HepG2 (cell line): ENCODE data around the gene TOPBP1. TPM values are rescaled to one million over a fixed set of nuclear protein-coding genes. Genes with fewer than 3 reads are reported as not detected.

Experiments used
- AGO2 ChIP-seq: fragments of 200-400 bp; formaldehyde crosslinking; optimal IDR thresholded peaks from 2 replicates; pipeline ENCODE3; 2017; ENCODE audit warnings: mild to moderate bottlenecking, low read depth, low read length, moderate library complexity
- ARHGAP35 ChIP-seq: sonication (generic); formaldehyde crosslinking; IDR thresholded peaks from 2 replicates; pipeline ENCODE4 v1.9.0; 2022; ENCODE audit warnings: mild to moderate bottlenecking, inconsistent platforms, moderate library complexity, missing genetic modification reagents, borderline replicate concordance
- BATF2 ChIP-seq: sonication (generic); formaldehyde crosslinking; IDR thresholded peaks from 2 replicates; pipeline ENCODE4 v1.8.0; 2022; ENCODE audit warnings: mild to moderate bottlenecking, missing genetic modification reagents, moderate library complexity
- BRD4 ChIP-seq: sonication (generic); formaldehyde crosslinking; IDR thresholded peaks from 2 replicates; pipeline ENCODE4 v1.4.0; 2020; ENCODE audit warnings: missing genetic modification reagents
- EHMT2 ChIP-seq: fragments of 200-600 bp; sonication (generic); IDR thresholded peaks from 2 replicates; pipeline ENCODE4 v1.7.0; 2017; ENCODE audit warnings: antibody characterized with exemption, low read depth, low read length, borderline replicate concordance
- ELF4 ChIP-seq: sonication (generic); formaldehyde crosslinking; IDR thresholded peaks from 2 replicates; pipeline ENCODE4 v1.5.0; 2020; ENCODE audit warnings: missing genetic modification reagents, mild to moderate bottlenecking, moderate library complexity, borderline replicate concordance
- IKZF4 ChIP-seq: sonication (generic); formaldehyde crosslinking; IDR thresholded peaks from 2 replicates; pipeline ENCODE4 v1.5.1; 2020; ENCODE audit warnings: borderline replicate concordance, mild to moderate bottlenecking, low read depth, missing genetic modification reagents; ENCODE audit errors: not compliant biosample characterization
- MEIS2 ChIP-seq: sonication (generic); formaldehyde crosslinking; IDR thresholded peaks from 2 replicates; pipeline ENCODE4 v1.9.0; 2021; ENCODE audit warnings: mild to moderate bottlenecking, missing genetic modification reagents
- MXD1 ChIP-seq: sonication (generic); formaldehyde crosslinking; IDR thresholded peaks from 2 replicates; pipeline ENCODE4 v1.4.0; 2020; ENCODE audit warnings: mild to moderate bottlenecking, missing genetic modification reagents
- NAIF1 ChIP-seq: sonication (generic); formaldehyde crosslinking; IDR thresholded peaks from 2 replicates; pipeline ENCODE4 v1.5.0; 2020; ENCODE audit warnings: mild to moderate bottlenecking, missing genetic modification reagents, borderline replicate concordance
- NR2F1 ChIP-seq, 2 experiments: fragments of 450-650 bp in 1 of 2; formaldehyde crosslinking in 1 of 2; IDR thresholded peaks; 2 replicates each; pipeline versions ENCODE4 v1.5.0 to v1.6.1; 2016 to 2020; ENCODE audit warnings: mild to moderate bottlenecking in 1 of 2, missing compliant biosample characterization in 1 of 2, missing genetic modification reagents in 1 of 2, moderate library complexity in 1 of 2
- PCBP1 ChIP-seq: fragments of 200-400 bp; formaldehyde crosslinking; IDR thresholded peaks from 2 replicates; pipeline ENCODE4 v1.6.1; 2017; ENCODE audit warnings: mild to moderate bottlenecking, low read depth, low read length, borderline replicate concordance
- PRPF4 ChIP-seq: fragments of 200-400 bp; formaldehyde crosslinking; IDR thresholded peaks from 2 replicates; pipeline ENCODE4 v1.6.1; 2016; ENCODE audit warnings: low read length, low read depth; ENCODE audit not compliant: poor library complexity, severe bottlenecking
- RNF2 ChIP-seq: fragments of 450-650 bp; conservative IDR thresholded peaks from 2 replicates; pipeline ENCODE4 v1.6.1; 2016; ENCODE audit warnings: low read depth
- SALL1 ChIP-seq: sonication (generic); formaldehyde crosslinking; IDR thresholded peaks from 2 replicates; pipeline ENCODE4 v1.8.0; 2022; ENCODE audit warnings: mild to moderate bottlenecking, missing genetic modification reagents
- SIX1 ChIP-seq: sonication (generic); formaldehyde crosslinking; IDR thresholded peaks from 2 replicates; pipeline ENCODE4 v1.4.0; 2020; ENCODE audit warnings: missing genetic modification reagents, borderline replicate concordance
- TBL1XR1 ChIP-seq: fragments of 150-350 bp; IDR thresholded peaks from 2 replicates; pipeline ENCODE4 v1.6.1; 2014; ENCODE audit warnings: borderline replicate concordance, low read length; ENCODE audit not compliant: partially characterized antibody
- TGIF2 ChIP-seq: IDR thresholded peaks from 2 replicates; pipeline ENCODE4 v1.6.1; 2016; ENCODE audit warnings: control low read depth, missing compliant biosample characterization
- ZFP37 ChIP-seq: sonication (generic); formaldehyde crosslinking; IDR thresholded peaks from 2 replicates; pipeline ENCODE4 v1.4.0; 2020; ENCODE audit warnings: missing genetic modification reagents, borderline replicate concordance
- ZMAT3 ChIP-seq: sonication (generic); formaldehyde crosslinking; conservative IDR thresholded peaks from 2 replicates; pipeline ENCODE4 v1.7.0; 2021; ENCODE audit warnings: missing genetic modification reagents
- ZNF414 ChIP-seq: sonication (generic); formaldehyde crosslinking; IDR thresholded peaks from 2 replicates; pipeline ENCODE4 v1.5.0; 2020; ENCODE audit warnings: missing genetic modification reagents
- ZNF441 ChIP-seq: sonication (generic); formaldehyde crosslinking; IDR thresholded peaks from 2 replicates; pipeline ENCODE4 v1.7.0; 2021; ENCODE audit warnings: missing genetic modification reagents, borderline replicate concordance
- ZNF451 ChIP-seq: sonication (generic); formaldehyde crosslinking; IDR thresholded peaks from 2 replicates; pipeline ENCODE4 v1.5.0; 2020; ENCODE audit warnings: mild to moderate bottlenecking, missing genetic modification reagents
- ZNF780A ChIP-seq: sonication (generic); formaldehyde crosslinking; IDR thresholded peaks from 2 replicates; pipeline ENCODE4 v1.8.0; 2022; ENCODE audit warnings: mild to moderate bottlenecking, missing genetic modification reagents, moderate library complexity
- ZSCAN5A ChIP-seq: sonication (generic); formaldehyde crosslinking; IDR thresholded peaks from 2 replicates; pipeline ENCODE4 v1.8.0; 2022; ENCODE audit warnings: mild to moderate bottlenecking, missing genetic modification reagents, borderline replicate concordance
- polyA plus RNA-seq, 8 experiments: library from polyadenylated mRNA; depleted of rRNA in 3 of 8; stranded (reverse) in 7 of 8; unstranded in 1 of 8; fragments of >200 nt; fragmentation: Illumina TruSeq in 4 of 8; extraction: Trizol in 4 of 8; gene quantifications; 2 replicates each; pipeline versions ENCODE4 v1.2.1 to v1.2.3, GENCODE V29; 2011 to 2016; ENCODE audit warnings: low read depth in 4 of 8, missing spikeins in 1 of 8, mixed read lengths in 1 of 8; ENCODE audit not compliant: insufficient read depth in 1 of 8
- total RNA-seq, 5 experiments: library from RNA; depleted of rRNA; stranded (reverse); fragments of >200 nt; fragmentation: Illumina TruSeq; extraction: Trizol; gene quantifications; 2 replicates each; pipeline ENCODE4 v1.2.3, GENCODE V29; 2016; ENCODE audit warnings: low read depth in 1 of 5

Gene TOPBP1
- total and polyA plus RNA-seq, 2 of the 13 experiments (the other 11 are each of a cell fraction or from before 2014, with no cell fraction given): 24.3 to 42.9 TPM

GRCh38 chr3:133661454-133662277, at the start of gene TOPBP1 (continued):
- TF ChIP-seq BATF2: peak; percentile 74; the same call in 1 of the 2 replicates
- peak; percentile 28 for TF ChIP-seq AGO2
- TF ChIP-seq ZNF414 (CRISPR knock-in tag): peak; percentile 50; the same call in 1 of the 2 replicates
- TF ChIP-seq NR2F1 (CRISPR knock-in tag; IDR thresholded peaks at IDR 0.05): no peak
- TF ChIP-seq RNF2: no peak
- no peak for TF ChIP-seq TBL1XR1
- TF ChIP-seq ZMAT3: peak; percentile 78
- TF ChIP-seq MXD1: no peak
- no peak for TF ChIP-seq PRPF4
- no peak for TF ChIP-seq EHMT2
- peak; percentile 65; the same call in 1 of the 2 replicates for TF ChIP-seq ZSCAN5A (CRISPR knock-in tag)
- TF ChIP-seq ZNF451 (CRISPR knock-in tag): no peak
- TF ChIP-seq ZNF780A (CRISPR knock-in tag): peak; percentile 57; the same call in 1 of the 2 replicates
- TF ChIP-seq MEIS2: no peak; the same call in 1 of the 2 replicates
- TF ChIP-seq ZNF441 (CRISPR knock-in tag): no peak
- peak; percentile 65; the same call in 1 of the 2 replicates for TF ChIP-seq SALL1 (CRISPR knock-in tag)
- TF ChIP-seq BRD4: 0 out of 2 replicates have a peak, but pooled peaks have one; percentile 13
- no peak for TF ChIP-seq NAIF1
- TF ChIP-seq ZFP37 (CRISPR knock-in tag): no peak
- peak; percentile 93 for TF ChIP-seq ELF4 (CRISPR knock-in tag)
- TF ChIP-seq SIX1 (CRISPR knock-in tag): no peak
- no peak for TF ChIP-seq IKZF4 (CRISPR knock-in tag)
- peak; percentile 99 for TF ChIP-seq TGIF2 (CRISPR knock-in tag)
- peak; percentile 89; the same call in 1 of the 2 replicates for TF ChIP-seq PCBP1
- peak; percentile 27; the same call in 1 of the 2 replicates for TF ChIP-seq ARHGAP35 (CRISPR knock-in tag)
